ENCODE data around the gene PELI2.
"Not testable (repeated sequence)": the region's sequence is repeated elsewhere in the genome, so short reads cannot be mapped to it uniquely, and the experiment has no call there.

Gene PELI2

DNA sequence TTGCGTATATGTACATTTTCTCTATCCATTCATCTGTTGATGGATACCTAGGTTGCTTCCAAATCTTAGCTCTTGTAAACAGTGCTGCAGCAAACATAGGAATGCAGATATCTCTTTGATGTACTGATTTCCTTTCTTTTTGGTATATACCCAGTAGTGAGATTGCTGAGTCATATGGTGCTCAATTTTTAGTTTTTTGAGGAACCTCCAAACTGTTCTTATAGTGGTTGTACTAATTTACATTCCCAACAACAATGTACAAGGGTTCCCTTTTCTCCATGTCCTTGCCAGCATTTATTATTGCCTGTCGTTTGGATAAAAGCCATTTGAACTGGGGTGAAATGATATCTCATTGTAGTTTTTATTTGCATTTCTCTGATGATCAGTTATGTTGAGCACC lies 44.3 kb downstream of the PELI2 start:
- no peak for DNase-seq (ENCODE audit: low read depth)
- H3K4me3 ChIP-seq (ENCODE audit: control insufficient read depth, low read depth, low read length) = no peak overlapping the region
- TF ChIP-seq, protein P1, sequence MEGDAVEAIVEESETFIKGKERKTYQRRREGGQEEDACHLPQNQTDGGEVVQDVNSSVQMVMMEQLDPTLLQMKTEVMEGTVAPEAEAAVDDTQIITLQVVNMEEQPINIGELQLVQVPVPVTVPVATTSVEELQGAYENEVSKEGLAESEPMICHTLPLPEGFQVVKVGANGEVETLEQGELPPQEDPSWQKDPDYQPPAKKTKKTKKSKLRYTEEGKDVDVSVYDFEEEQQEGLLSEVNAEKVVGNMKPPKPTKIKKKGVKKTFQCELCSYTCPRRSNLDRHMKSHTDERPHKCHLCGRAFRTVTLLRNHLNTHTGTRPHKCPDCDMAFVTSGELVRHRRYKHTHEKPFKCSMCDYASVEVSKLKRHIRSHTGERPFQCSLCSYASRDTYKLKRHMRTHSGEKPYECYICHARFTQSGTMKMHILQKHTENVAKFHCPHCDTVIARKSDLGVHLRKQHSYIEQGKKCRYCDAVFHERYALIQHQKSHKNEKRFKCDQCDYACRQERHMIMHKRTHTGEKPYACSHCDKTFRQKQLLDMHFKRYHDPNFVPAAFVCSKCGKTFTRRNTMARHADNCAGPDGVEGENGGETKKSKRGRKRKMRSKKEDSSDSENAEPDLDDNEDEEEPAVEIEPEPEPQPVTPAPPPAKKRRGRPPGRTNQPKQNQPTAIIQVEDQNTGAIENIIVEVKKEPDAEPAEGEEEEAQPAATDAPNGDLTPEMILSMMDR (IDR thresholded peaks at IDR 0.05; ENCODE audit: control insufficient read depth, insufficient read depth, low read depth, low read length, missing control alignments) = no peak

DNA sequence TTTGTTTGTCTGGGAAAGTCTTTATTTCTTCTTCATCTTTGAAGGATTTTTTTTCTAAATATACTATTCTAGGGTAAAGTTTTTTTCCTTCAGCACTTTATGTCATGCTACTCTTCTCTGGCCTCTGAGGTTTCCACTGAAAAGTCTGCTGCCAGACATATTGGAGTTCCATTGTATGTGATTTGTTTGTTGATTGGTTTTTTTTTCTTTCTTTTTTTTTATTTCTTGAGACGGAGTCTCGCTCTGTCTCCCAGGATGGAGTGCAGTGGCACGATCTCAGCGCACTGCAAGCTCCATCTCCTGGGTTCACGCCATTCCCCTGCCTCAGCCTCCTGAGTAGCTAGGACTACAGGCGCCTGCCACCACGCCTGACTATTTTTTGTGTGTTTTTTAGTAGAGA lies 48.4 kb downstream of the PELI2 start:
- DNase-seq (ENCODE audit: low read depth); H3K4me3 ChIP-seq (ENCODE audit: control insufficient read depth, low read depth, low read length): not testable (repeated sequence)

DNA sequence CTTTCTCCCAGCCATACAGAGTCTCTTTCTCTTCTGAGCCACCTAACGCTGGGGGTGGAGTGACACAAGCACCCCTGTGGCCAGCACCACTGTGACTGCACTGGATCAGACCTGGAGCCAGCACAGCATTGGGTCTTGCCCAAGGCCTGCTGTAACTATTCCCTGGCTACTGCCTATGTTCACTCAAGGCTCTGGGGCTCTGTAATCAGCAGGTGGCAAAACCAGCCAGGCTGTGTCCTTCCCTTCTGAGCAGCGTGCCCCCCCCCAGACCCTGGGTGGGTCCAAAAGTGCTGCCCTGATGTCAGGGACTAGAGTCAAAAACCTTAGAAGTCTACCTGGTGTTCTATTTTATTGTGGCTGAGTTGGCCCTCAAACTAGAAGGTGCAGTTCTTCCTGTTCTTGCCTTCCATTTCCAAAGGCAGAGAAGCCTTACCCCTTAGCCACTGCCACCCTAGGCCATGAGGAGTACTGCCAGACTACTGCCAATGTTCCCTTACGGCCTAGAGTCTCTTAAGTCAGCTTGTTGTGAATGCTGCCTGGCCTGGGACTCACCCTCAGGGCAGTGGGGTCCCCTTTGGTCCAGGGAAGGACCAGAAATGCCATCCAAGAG lies 49.9 kb downstream of the PELI2 start:
- DNase-seq (ENCODE audit: low read depth) = no peak
- TF ChIP-seq, protein P1 (IDR thresholded peaks at IDR 0.05; ENCODE audit: control insufficient read depth, insufficient read depth, low read depth, low read length, missing control alignments) = no peak
- no peak overlapping the region for H3K4me3 ChIP-seq (ENCODE audit: control insufficient read depth, low read depth, low read length)

DNA sequence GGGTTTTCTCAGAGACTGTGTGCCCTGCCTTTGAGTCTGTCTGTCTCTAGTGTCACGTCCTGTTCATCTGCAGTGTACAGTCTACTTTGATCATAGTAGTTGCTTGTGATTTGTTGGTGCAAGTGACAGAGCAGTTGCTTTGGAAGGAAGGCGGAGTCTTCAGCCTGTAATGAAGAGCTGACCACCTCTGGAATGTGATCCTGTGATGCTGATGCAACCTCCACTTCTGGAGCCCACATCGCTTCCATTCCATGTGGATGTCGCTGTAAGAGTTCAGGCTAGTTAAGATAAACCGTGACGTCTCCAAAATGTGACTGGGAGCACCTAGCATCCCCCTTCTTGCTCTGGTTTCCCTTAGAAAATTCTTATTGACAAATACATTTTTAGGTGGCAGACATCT lies 51.8 kb downstream of the PELI2 start:
- no peak for DNase-seq (ENCODE audit: low read depth)
- no peak overlapping the region for H3K4me3 ChIP-seq (ENCODE audit: control insufficient read depth, low read depth, low read length)
- TF ChIP-seq, protein P1 (IDR thresholded peaks at IDR 0.05; ENCODE audit: control insufficient read depth, insufficient read depth, low read depth, low read length, missing control alignments) = no peak

DNA sequence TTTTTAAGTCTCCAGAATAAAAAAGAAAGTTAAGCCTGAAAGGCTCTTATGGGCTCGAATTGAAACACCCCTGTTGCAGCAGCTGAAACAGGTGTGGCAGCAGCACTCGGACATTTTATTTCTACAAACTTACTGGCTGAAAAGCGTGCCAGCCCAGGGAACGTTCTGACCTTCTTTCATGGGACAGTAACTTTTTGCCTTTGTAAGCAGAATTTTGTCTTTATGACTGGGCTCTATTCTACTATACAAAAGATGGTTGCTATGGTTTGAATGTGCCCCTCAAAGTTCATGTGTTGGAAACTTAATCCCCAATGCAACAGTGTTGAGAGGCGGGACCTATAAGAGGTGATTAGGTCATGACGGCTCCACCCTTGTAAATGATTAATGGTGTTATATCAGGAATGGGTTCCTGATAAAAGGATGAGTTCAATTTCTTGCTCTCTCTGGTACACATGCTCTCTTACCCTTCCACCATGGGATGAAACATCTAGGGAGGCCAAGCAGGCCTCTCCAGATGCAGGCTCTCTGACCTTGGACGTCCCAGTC lies 52.7 kb downstream of the PELI2 start:
- DNase-seq (ENCODE audit: low read depth) = no peak
- TF ChIP-seq, protein P1 (IDR thresholded peaks at IDR 0.05; ENCODE audit: control insufficient read depth, insufficient read depth, low read depth, low read length, missing control alignments) = no peak
- no peak overlapping the region for H3K4me3 ChIP-seq (ENCODE audit: control insufficient read depth, low read depth, low read length)

DNA sequence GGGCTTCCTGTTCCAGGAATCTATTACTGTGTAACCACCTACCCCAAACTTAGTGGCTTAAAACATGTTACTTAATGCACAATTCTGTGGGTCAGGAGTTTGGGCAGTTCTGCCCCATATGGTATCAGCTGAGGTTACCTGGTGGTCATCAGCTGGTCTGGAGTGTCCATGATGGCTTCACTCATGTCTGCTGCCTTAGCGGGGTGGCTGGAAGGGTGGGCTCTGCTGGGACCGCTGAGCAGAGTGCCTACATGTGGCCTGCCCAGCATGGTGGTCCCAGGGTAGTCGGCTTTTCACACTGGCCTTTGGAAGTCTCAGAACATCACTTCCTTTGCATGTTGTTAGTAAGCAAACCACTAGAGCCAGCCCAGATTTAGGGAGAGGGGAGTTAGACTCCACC lies 53.9 kb downstream of the PELI2 start:
- TF ChIP-seq, protein P1 (IDR thresholded peaks at IDR 0.05; ENCODE audit: control insufficient read depth, insufficient read depth, low read depth, low read length, missing control alignments) = no peak

DNA sequence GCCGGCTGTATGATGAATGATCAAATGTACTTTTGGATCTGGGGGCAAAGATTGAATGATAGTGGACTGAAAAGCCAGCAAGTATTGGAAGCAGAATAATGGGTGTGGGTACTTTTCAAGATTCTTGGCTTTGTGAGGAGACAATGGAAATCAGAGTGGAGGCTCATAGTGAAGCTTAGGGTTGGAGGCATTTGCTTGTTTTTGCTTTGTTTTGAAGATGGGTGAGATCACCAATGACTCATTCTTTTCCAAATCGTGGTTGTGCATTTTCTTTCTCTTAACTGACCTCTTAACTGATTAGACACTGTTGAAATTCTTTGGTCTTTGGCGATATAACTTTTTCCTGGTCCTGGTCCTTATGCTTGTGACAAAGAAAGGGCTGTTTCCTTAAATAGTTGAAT lies 54.4 kb downstream of the PELI2 start:
- DNase-seq (ENCODE audit: low read depth) = peak; percentile 31
- TF ChIP-seq, protein P1 (IDR thresholded peaks at IDR 0.05; ENCODE audit: control insufficient read depth, insufficient read depth, low read depth, low read length, missing control alignments) = no peak
- H3K4me3 ChIP-seq (ENCODE audit: control insufficient read depth, low read depth, low read length) = no peak overlapping the region

More for the DNA sequence above, 53.9 kb downstream of the PELI2 start:
- no peak for DNase-seq (ENCODE audit: low read depth)
- H3K4me3 ChIP-seq (ENCODE audit: control insufficient read depth, low read depth, low read length) = no peak overlapping the region

All from AG09309 (cell line).